ENCODE measurements around the gene AKAIN1. TPM values are rescaled to one million over a fixed set of nuclear protein-coding genes. Genes with fewer than 3 reads are reported as not detected.

Gene AKAIN1
- total RNA-seq, 2 donors from 2014 or later, result 3.1 TPM; not detected in 1

DNA sequence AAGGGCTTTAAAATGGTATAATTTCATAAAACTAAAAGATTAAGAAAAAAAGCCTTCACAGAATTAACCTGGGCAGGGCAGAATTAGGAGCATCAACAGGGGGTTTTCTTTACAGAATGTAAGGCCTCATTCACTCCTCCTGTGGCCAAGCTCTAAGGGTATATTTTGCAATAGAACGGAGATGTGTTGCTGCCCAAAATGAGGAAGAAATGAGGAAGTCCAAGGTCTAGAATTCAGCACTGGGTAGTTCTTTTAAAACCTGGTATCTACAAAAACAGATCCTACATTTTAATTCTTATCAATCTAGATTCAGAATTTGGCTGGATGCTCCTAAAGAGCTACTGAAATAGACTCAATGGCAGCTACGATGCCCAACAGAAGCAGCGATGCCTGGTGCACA lies 101.8 kb downstream of the AKAIN1 start:
- intact Hi-C loops (cut with DNase I), result no loop called here
- Histone ChIP-seq H3K27me3 (no peaks in the 10 kb centered on the region), H3K27ac (no peak overlapping the region), H3K4me3 (no peak overlapping the region), H3K9me3 (no peaks in the 10 kb centered on the region), H3K4me1 (no peaks in the 10 kb centered on the region), H3K36me3 (replicated peaks in 1 of 2; ENCODE audit: insufficient read depth in 1 of 2, low read depth in 2 of 2) (no peaks in the 10 kb centered on the region)
- ATAC-seq (no peak), DNase-seq (no peak)
- no peak for TF ChIP-seq POLR2A (IDR thresholded peaks at IDR 0.05)
- 70 to 73% methylated on average over 3 of the region's 3 CpGs for WGBS, 2 donors

DNA sequence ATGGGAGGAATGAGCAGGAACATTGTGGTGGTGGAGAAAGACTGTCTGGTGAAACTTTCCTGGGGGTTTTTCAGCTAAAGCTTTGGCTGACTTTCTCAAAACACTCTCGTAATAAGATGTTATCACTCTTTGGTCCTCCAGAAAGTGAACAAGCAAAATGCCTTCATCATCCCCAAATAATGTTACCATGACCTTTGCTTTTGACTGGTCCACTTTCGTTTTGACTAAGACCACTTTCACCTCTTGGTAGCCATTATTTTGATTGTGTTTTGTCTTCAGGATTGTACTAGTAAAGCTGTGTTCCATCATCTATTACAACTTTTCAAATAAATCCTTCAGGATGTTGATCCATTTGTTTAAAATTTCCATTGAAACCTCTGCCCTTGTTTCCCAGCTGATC lies 103.2 kb downstream of the AKAIN1 start:
- H3K4me1 ChIP-seq, result no peaks in the 10 kb centered on the region
- H3K27me3 ChIP-seq, result no peaks in the 10 kb centered on the region
- 32 to 38% methylated on average over 2 of the region's 2 CpGs for WGBS, 2 donors
- DNase-seq (no peak), ATAC-seq (no peak)
- TF ChIP-seq POLR2A (IDR thresholded peaks at IDR 0.05), result no peak
- TF ChIP-seq CTCF (IDR thresholded peaks at IDR 0.05), result no peak
- no peaks in the 10 kb centered on the region for H3K36me3 ChIP-seq (replicated peaks in 1 of 2; ENCODE audit: insufficient read depth in 1 of 2, low read depth in 2 of 2)
- intact Hi-C loops (cut with DNase I), result no loop called here
- no peaks in the 10 kb centered on the region for H3K9me3 ChIP-seq
- H3K4me3 ChIP-seq, result no peak overlapping the region
- no peak overlapping the region for H3K27ac ChIP-seq

Other genes with a start within 250 kb of the AKAIN1 start
- 10 to 100 TPM; 12.2 to 15.6 TPM for gene ZBTB14, start 98.5 kb upstream of the AKAIN1 start, total RNA-seq

All from body of pancreas (tissue), 4 donors.